OCI-LY3 (cell line): ENCODE measurements around the gene CD2AP.

Experiments
- H2AFZ ChIP-seq: fragments of 200-600, 300-600 bp; shearing (Covaris generic); 2 replicates; pipeline ENCODE4 v1.6.0; 2014; ENCODE audit warnings: antibody characterized with exemption, low read depth, low read length
- H3K27ac ChIP-seq: fragments of 200-600, 300-600 bp; sonication (generic); 2 replicates; pipeline ENCODE4 v1.5.1; 2014; ENCODE audit warnings: mild to moderate bottlenecking, low read length, moderate library complexity, mixed read lengths
- H3K27me3 ChIP-seq: fragments of 200-600, 300-600 bp; sonication (generic); 2 replicates; pipeline ENCODE4 v1.6.1; 2014; ENCODE audit warnings: low read depth, low read length, mixed read lengths
- H3K36me3 ChIP-seq: fragments of 200-600, 300-600 bp; sonication (generic); replicated peaks from 2 replicates; pipeline ENCODE3; 2014; ENCODE audit warnings: low read depth, low read length, mixed read lengths
- H3K4me1 ChIP-seq: fragments of 300-600, 200-600 bp; sonication (generic); 2 replicates; pipeline ENCODE4 v1.6.1; 2014; ENCODE audit warnings: low read length, mixed read lengths
- H3K4me2 ChIP-seq: fragments of 200-600, 300-600 bp; sonication (generic); 2 replicates; pipeline ENCODE4 v1.6.1; 2014; ENCODE audit warnings: low read length, mixed read lengths
- H3K4me3 ChIP-seq: fragments of 300-600, 200-600 bp; sonication (generic); 2 replicates; pipeline ENCODE4 v1.5.1; 2014; ENCODE audit warnings: antibody characterized with exemption, mild to moderate bottlenecking, low read length, moderate library complexity
- H3K79me2 ChIP-seq: fragments of 300-600, 200-600 bp; shearing (Covaris generic); 2 replicates; pipeline ENCODE4 v1.6.1; 2014; ENCODE audit warnings: mild to moderate bottlenecking, low read length, mixed read lengths
- H3K9ac ChIP-seq: fragments of 300-600, 200-600 bp; shearing (Covaris generic); 2 replicates; pipeline ENCODE4 v1.6.0; 2014; ENCODE audit warnings: mild to moderate bottlenecking, low read length, moderate library complexity
- H3K9me3 ChIP-seq: fragments of 200-600, 300-600 bp; shearing (Covaris generic); 2 replicates; pipeline ENCODE4 v1.6.1; 2014; ENCODE audit warnings: low read length, mixed read lengths; ENCODE audit not compliant: insufficient read depth
- H4K20me1 ChIP-seq: fragments of 200-600, 300-600 bp; sonication (generic); 2 replicates; pipeline ENCODE4 v1.6.1; 2016; ENCODE audit warnings: low read length, mixed read lengths; ENCODE audit not compliant: insufficient read depth
- EZH2phosphoT487 ChIP-seq: fragments of 200-600 bp; shearing (Covaris generic); IDR thresholded peaks from 2 replicates; pipeline ENCODE4 v1.6.1; 2018; ENCODE audit warnings: antibody characterized with exemption, mixed run types, low read depth
- TF ChIP-seq, protein P1 (sequence below): fragments of 200-600, 300-600 bp; sonication (generic); IDR thresholded peaks from 2 replicates; pipeline ENCODE4 v1.5.1; 2014; ENCODE audit warnings: antibody characterized with exemption, low read length, low read depth

The CD2AP gene

DNA sequence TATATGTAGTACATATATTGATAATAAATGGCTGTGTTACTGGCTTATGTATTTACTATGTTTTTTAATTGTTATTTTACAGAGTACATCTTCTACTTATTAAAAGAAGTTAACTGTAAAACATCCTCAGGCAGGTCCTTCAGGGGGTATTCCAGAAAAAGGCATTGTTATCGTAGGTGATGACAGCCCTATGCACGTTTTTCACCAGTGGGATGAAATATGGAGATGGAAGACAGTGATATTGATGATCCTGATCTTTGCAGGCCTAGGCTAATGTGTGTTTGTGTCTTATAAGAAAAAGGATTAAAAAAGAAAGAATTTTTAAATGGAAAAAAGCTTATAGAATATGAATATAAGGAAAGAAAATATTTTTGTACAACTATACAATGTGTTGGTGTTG lies 7.5 kb downstream of the CD2AP start:
- Histone ChIP-seq H3K4me2 (no peak overlapping the region), H3K9me3 (no peaks in the 10 kb centered on the region), H3K27me3 (no peaks in the 10 kb centered on the region), H3K36me3 (no peaks in the 10 kb centered on the region), H3K27ac (no peak overlapping the region), H3K9ac (no peak overlapping the region), H3K79me2 (peaks cover 100% of the 10 kb centered on the region), H2AFZ (no peak overlapping the region), H3K4me3 (no peak overlapping the region), H4K20me1 (peaks cover 93% of the 10 kb centered on the region), H3K4me1 (peaks cover 33% of the 10 kb centered on the region)
- TF ChIP-seq, protein P1, sequence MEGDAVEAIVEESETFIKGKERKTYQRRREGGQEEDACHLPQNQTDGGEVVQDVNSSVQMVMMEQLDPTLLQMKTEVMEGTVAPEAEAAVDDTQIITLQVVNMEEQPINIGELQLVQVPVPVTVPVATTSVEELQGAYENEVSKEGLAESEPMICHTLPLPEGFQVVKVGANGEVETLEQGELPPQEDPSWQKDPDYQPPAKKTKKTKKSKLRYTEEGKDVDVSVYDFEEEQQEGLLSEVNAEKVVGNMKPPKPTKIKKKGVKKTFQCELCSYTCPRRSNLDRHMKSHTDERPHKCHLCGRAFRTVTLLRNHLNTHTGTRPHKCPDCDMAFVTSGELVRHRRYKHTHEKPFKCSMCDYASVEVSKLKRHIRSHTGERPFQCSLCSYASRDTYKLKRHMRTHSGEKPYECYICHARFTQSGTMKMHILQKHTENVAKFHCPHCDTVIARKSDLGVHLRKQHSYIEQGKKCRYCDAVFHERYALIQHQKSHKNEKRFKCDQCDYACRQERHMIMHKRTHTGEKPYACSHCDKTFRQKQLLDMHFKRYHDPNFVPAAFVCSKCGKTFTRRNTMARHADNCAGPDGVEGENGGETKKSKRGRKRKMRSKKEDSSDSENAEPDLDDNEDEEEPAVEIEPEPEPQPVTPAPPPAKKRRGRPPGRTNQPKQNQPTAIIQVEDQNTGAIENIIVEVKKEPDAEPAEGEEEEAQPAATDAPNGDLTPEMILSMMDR = no peak
- no peak for TF ChIP-seq EZH2phosphoT487

GRCh38 chr6:47485491-47486135 lies 8.0 kb downstream of the CD2AP start:
- H2AFZ ChIP-seq = no peak overlapping the region
- H3K9ac ChIP-seq = no peak overlapping the region
- no peak overlapping the region for H3K4me2 ChIP-seq
- peaks cover 27% of the 10 kb centered on the region for H3K4me1 ChIP-seq
- H3K79me2 ChIP-seq = peaks cover 100% of the 10 kb centered on the region
- peaks cover 93% of the 10 kb centered on the region for H4K20me1 ChIP-seq
- H3K9me3 ChIP-seq = no peaks in the 10 kb centered on the region
- H3K4me3 ChIP-seq = no peak overlapping the region
- no peaks in the 10 kb centered on the region for H3K27me3 ChIP-seq
- no peak overlapping the region for H3K27ac ChIP-seq
- H3K36me3 ChIP-seq = no peaks in the 10 kb centered on the region
- no peak for TF ChIP-seq EZH2phosphoT487
- TF ChIP-seq, protein P1 = no peak

DNA sequence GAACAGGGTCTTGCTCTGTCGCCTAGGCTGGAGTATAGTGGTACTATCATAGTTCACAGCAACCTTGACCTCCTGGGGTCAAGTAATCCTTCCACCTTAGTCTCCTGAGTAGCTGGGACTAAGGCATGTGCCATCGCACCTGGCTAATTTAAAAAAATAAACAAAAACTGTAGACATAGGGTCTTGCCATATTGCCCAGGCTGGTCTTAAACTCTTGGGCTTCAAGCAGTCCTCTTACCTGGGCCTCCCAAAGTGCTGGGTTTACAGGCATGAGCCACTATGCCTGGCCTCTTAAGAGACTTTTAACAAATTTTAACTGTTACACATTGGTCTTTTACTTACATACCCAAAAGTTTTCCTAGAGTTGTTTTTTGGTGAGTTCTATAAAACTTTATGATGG lies 12.4 kb downstream of the CD2AP start:
- H3K9ac ChIP-seq = no peak overlapping the region
- no peak overlapping the region for H3K27ac ChIP-seq
- H3K79me2 ChIP-seq = peaks cover 100% of the 10 kb centered on the region
- H3K27me3 ChIP-seq = no peaks in the 10 kb centered on the region
- no peak overlapping the region for H3K4me3 ChIP-seq
- H2AFZ ChIP-seq = no peak overlapping the region
- TF ChIP-seq EZH2phosphoT487 = no peak
- TF ChIP-seq, protein P1 = no peak
- no peaks in the 10 kb centered on the region for H3K4me1 ChIP-seq
- no peak overlapping the region for H3K4me2 ChIP-seq
- peaks cover 92% of the 10 kb centered on the region for H4K20me1 ChIP-seq
- no peaks in the 10 kb centered on the region for H3K9me3 ChIP-seq
- no peaks in the 10 kb centered on the region for H3K36me3 ChIP-seq

GRCh38 chr6:47490676-47491075 lies 13.1 kb downstream of the CD2AP start:
- H3K36me3 ChIP-seq = no peaks in the 10 kb centered on the region
- H4K20me1 ChIP-seq = peaks cover 94% of the 10 kb centered on the region
- peaks cover 100% of the 10 kb centered on the region for H3K79me2 ChIP-seq
- H3K4me1 ChIP-seq = no peaks in the 10 kb centered on the region
- H3K27ac ChIP-seq = no peak overlapping the region
- TF ChIP-seq, protein P1 = no peak
- no peak for TF ChIP-seq EZH2phosphoT487
- no peak overlapping the region for H3K9ac ChIP-seq
- H3K4me3 ChIP-seq = no peak overlapping the region
- no peak overlapping the region for H3K4me2 ChIP-seq
- H3K9me3 ChIP-seq = no peaks in the 10 kb centered on the region
- no peaks in the 10 kb centered on the region for H3K27me3 ChIP-seq
- H2AFZ ChIP-seq = no peak overlapping the region
